Measurements from ENCODE around the gene AP1S2. TPM values are rescaled to one million over a fixed set of nuclear protein-coding genes. Genes with fewer than 3 reads are reported as not detected.

AP1S2 gene
- total RNA-seq, 1 experiment from 2014 or later, result 367 TPM

DNA sequence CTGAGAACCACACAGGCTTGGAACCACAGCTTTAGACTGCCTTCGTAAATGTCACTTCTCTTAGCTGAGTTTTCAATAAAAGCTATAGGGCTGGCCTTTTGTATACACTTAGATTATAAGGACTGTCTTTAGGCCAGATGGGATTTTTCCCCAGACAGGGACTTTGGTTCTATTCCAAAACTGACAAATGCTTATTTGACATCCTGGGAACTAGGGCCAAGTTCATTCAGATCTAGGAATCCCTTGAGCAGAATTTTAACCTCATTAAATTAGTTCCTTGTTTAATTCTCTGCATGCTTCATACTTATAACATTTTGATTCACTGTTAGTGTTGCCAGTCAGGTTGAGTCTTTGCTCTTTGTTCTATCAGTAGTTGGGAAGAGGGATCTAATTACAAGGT is 41.2 kb downstream of the AP1S2 start:
- no peaks in the 10 kb centered on the region for H3K23me2 ChIP-seq (ENCODE audit: insufficient read length, low read depth, low read length, poor library complexity, severe bottlenecking)
- no CpG with 5 or more reads among the region's 1 CpG for WGBS (ENCODE audit: extremely low coverage, insufficient read length, low lambda C conversion rate)

More for the DNA sequence above, 41.2 kb downstream of the AP1S2 start:
- H3K18ac ChIP-seq (ENCODE audit: insufficient read length, low read depth, low read length), result no peak overlapping the region
- Mint-ChIP-seq H3K36me3 (ENCODE audit: insufficient read depth in 1 of 3, low read depth in 3 of 3) (peaks cover 54 to 81% (median 71%) of the 10 kb centered on the region in 3 experiments; a peak in 6 of 7 replicates), H3K4me1 (peaks cover 17 to 23% of the 10 kb centered on the region in 2 experiments), H3K27ac (peak overlapping the region in 1 of 3 experiments; percentile 64; a peak in 2 of 7 replicates), H3K9me3 (no peaks in the 10 kb centered on the region), H3K4me3 (no peak overlapping the region), H3K27me3 (ENCODE audit: low read depth) (no peaks in the 10 kb centered on the region)
- no peaks in the 10 kb centered on the region for H3K27me3 ChIP-seq (ENCODE audit: insufficient read depth, low read length)
- H3K9ac ChIP-seq (ENCODE audit: extremely low read depth, insufficient read length, low read length), result no peak overlapping the region
- TF ChIP-seq CTCF (conservative IDR thresholded peaks at IDR 0.05), result no peak
- no peaks in the 10 kb centered on the region for H3K79me2 ChIP-seq (ENCODE audit: insufficient read depth, low read length)
- no peak overlapping the region for H4K91ac ChIP-seq (ENCODE audit: insufficient read length, low read depth, low read length)
- H2AFZ ChIP-seq (ENCODE audit: low read length), result no peak overlapping the region
- DNase-seq, result no peak
- no peaks in the 10 kb centered on the region for H3K9me3 ChIP-seq (ENCODE audit: control insufficient read depth, low read depth, low read length)
- H3K14ac ChIP-seq (ENCODE audit: insufficient read depth, low read length), result no peak overlapping the region
- H2BK12ac ChIP-seq (ENCODE audit: insufficient read length, low read depth, low read length), result no peak overlapping the region
- no peak overlapping the region for H3K4ac ChIP-seq (ENCODE audit: low read depth, low read length)
- no peak overlapping the region for H3K4me2 ChIP-seq (ENCODE audit: insufficient read depth, insufficient read length, low read length)
- H2AK5ac ChIP-seq (ENCODE audit: insufficient read length, low read length), result no peak overlapping the region
- no peak overlapping the region for H4K5ac ChIP-seq (ENCODE audit: insufficient read length, low read depth, low read length)
- H4K20me1 ChIP-seq (ENCODE audit: control insufficient read depth, insufficient read depth, insufficient read length), result no peaks in the 10 kb centered on the region
- no peak overlapping the region for H3T11ph ChIP-seq (ENCODE audit: low read length)
- H2BK120ac ChIP-seq (ENCODE audit: low read depth, low read length, poor library complexity, severe bottlenecking), result no peak overlapping the region
- H3K56ac ChIP-seq (ENCODE audit: insufficient read length, low read depth, low read length), result no peak overlapping the region
- no peaks in the 10 kb centered on the region for H3K79me1 ChIP-seq (ENCODE audit: insufficient read depth, low read depth, low read length, poor library complexity, severe bottlenecking)
- H2BK5ac ChIP-seq (ENCODE audit: insufficient read length, low read length), result no peak overlapping the region
- H2BK15ac ChIP-seq (ENCODE audit: low read depth, low read length), result no peak overlapping the region
- no peak overlapping the region for H3K23ac ChIP-seq (ENCODE audit: insufficient read length, low read depth, low read length)
- peaks cover 11% of the 10 kb centered on the region; the same call in 1 of the 2 replicates for H3K4me1 ChIP-seq (ENCODE audit: insufficient read depth, low read length)
- H2BK20ac ChIP-seq (ENCODE audit: low read depth, low read length, poor library complexity, severe bottlenecking), result no peak overlapping the region
- H4K8ac ChIP-seq (replicated peaks; ENCODE audit: insufficient read length, low read depth, low read length), result no peak overlapping the region
- H3K27ac ChIP-seq (ENCODE audit: insufficient read length, low read depth, low read length), result no peak overlapping the region
